SK-N-SH treated with all-trans-retinoic acid at 6 μM for 48 hours (cell line): ENCODE measurements around the gene DNAJA1.
"Not testable (repeated sequence)": the region's sequence is repeated elsewhere in the genome, so short reads cannot be mapped to it uniquely, and the experiment has no call there.

Experiments
- ATAC-seq: fragments of 200-7000 bp; cut with Tn5 transposase; 3 replicates; pipeline ENCODE4 v1.9.1; 2020; ENCODE audit warnings: mild to moderate bottlenecking, moderate library complexity
- BACH2 ChIP-seq: fragments of 250-450 bp; sonication (Bioruptor Pico); IDR thresholded peaks from 2 replicates; pipeline ENCODE4 v1.9.0; 2021; ENCODE audit warnings: mild to moderate bottlenecking, borderline replicate concordance
- CREB5 ChIP-seq: fragments of 250-450 bp; sonication (Bioruptor Pico); IDR thresholded peaks from 2 replicates; pipeline ENCODE4 v1.5.1; 2020; ENCODE audit warnings: low read depth, mild to moderate bottlenecking, moderate library complexity
- CSDC2 ChIP-seq: fragments of 250-450 bp; sonication (Bioruptor Pico); IDR thresholded peaks from 2 replicates; pipeline ENCODE4 v1.5.0; 2020; ENCODE audit warnings: mild to moderate bottlenecking, moderate library complexity
- CSRNP3 ChIP-seq: fragments of 250-450 bp; sonication (Bioruptor Pico); IDR thresholded peaks from 2 replicates; pipeline ENCODE4 v1.5.1; 2021; ENCODE audit warnings: mild to moderate bottlenecking, moderate library complexity
- ISL1 ChIP-seq: fragments of 250-450 bp; sonication (Bioruptor Pico); IDR thresholded peaks from 2 replicates; pipeline ENCODE4 v2.1.2; 2022; ENCODE audit warnings: mild to moderate bottlenecking, moderate library complexity
- OSR1 ChIP-seq: fragments of 250-450 bp; sonication (Bioruptor Pico); IDR thresholded peaks from 2 replicates; pipeline ENCODE4 v1.8.0; 2022; ENCODE audit warnings: moderate library complexity, mild to moderate bottlenecking, inconsistent platforms
- PATZ1 ChIP-seq: fragments of 250-450 bp; sonication (Bioruptor Pico); IDR thresholded peaks from 2 replicates; pipeline ENCODE4 v1.8.0; 2020; ENCODE audit warnings: mild to moderate bottlenecking, moderate library complexity, borderline replicate concordance
- POU6F1 ChIP-seq: fragments of 250-450 bp; sonication (Bioruptor Pico); IDR thresholded peaks from 2 replicates; pipeline ENCODE4 v1.8.0; 2021; ENCODE audit warnings: low read depth, mild to moderate bottlenecking, moderate library complexity, borderline replicate concordance
- PPARA ChIP-seq: fragments of 250-450 bp; sonication (Bioruptor Pico); IDR thresholded peaks from 2 replicates; pipeline ENCODE4 v1.5.0; 2020; ENCODE audit warnings: mild to moderate bottlenecking, borderline replicate concordance
- SNAI2 ChIP-seq: fragments of 250-450 bp; sonication (Bioruptor Pico); IDR thresholded peaks from 2 replicates; pipeline ENCODE4 v1.5.0; 2020; ENCODE audit warnings: mild to moderate bottlenecking, moderate library complexity
- TCF4 ChIP-seq: fragments of 250-450 bp; sonication (Bioruptor Pico); IDR thresholded peaks from 2 replicates; pipeline ENCODE4 v1.8.0; 2021; ENCODE audit warnings: mild to moderate bottlenecking, moderate library complexity, borderline replicate concordance
- TOX ChIP-seq: fragments of 250-450 bp; sonication (Bioruptor Pico); IDR thresholded peaks from 2 replicates; pipeline ENCODE4 v1.8.0; 2021; ENCODE audit warnings: mild to moderate bottlenecking, moderate library complexity, borderline replicate concordance
- ZC3H10 ChIP-seq: fragments of 250-450 bp; sonication (Bioruptor Pico); IDR thresholded peaks from 2 replicates; pipeline ENCODE4 v1.5.1; 2021; ENCODE audit warnings: mild to moderate bottlenecking, moderate library complexity
- ZFP30 ChIP-seq: fragments of 450-650 bp; formaldehyde crosslinking; IDR thresholded peaks from 2 replicates; pipeline ENCODE4 v1.5.0; 2022; ENCODE audit warnings: mild to moderate bottlenecking, moderate library complexity
- ZNF565 ChIP-seq: fragments of 450-650 bp; formaldehyde crosslinking; conservative IDR thresholded peaks from 2 replicates; pipeline ENCODE4 v1.5.0; 2020; ENCODE audit warnings: low read depth, mild to moderate bottlenecking, moderate library complexity
- ZNF8 ChIP-seq: fragments of 450-650 bp; formaldehyde crosslinking; IDR thresholded peaks from 2 replicates; pipeline ENCODE4 v1.5.0; 2020; ENCODE audit warnings: mild to moderate bottlenecking, moderate library complexity

Gene DNAJA1

GRCh38 chr9:33081128-33081851, 56.2 kb downstream of the DNAJA1 start:
- ATAC-seq = peak; percentile 88
- 0 out of 2 replicates have a peak, but pooled peaks have one; percentile 61 for TF ChIP-seq PATZ1 (CRISPR knock-in tag)
- TF ChIP-seq ZNF565 = no peak

- no peak for ATAC-seq
- TF ChIP-seq ISL1 (CRISPR knock-in tag) = no peak
- no peak for TF ChIP-seq SNAI2 (CRISPR knock-in tag)
- no peak for TF ChIP-seq ZC3H10 (CRISPR knock-in tag)
- TF ChIP-seq BACH2 (CRISPR knock-in tag) = no peak
- TF ChIP-seq CSDC2 (CRISPR knock-in tag) = no peak
- TF ChIP-seq CREB5 (CRISPR knock-in tag) = no peak
- TF ChIP-seq OSR1 (CRISPR knock-in tag) = no peak
- TF ChIP-seq TCF4 (CRISPR knock-in tag) = no peak
- no peak for TF ChIP-seq ZFP30
- TF ChIP-seq PATZ1 (CRISPR knock-in tag) = no peak
- no peak for TF ChIP-seq ZNF8 (CRISPR knock-in tag)
- TF ChIP-seq CSRNP3 (CRISPR knock-in tag) = no peak
- TF ChIP-seq TOX (CRISPR knock-in tag) = no peak
- no peak for TF ChIP-seq POU6F1 (CRISPR knock-in tag)
- no peak for TF ChIP-seq PPARA
- TF ChIP-seq ZNF565 = no peak
These were observed 57.1 kb downstream of the DNAJA1 start for GRCh38 chr9:33082128-33082527.

GRCh38 chr9:33082538-33083326, 57.7 kb downstream of the DNAJA1 start:
- no peak for ATAC-seq
- TF ChIP-seq POU6F1 (CRISPR knock-in tag) (no peak), BACH2 (CRISPR knock-in tag) (no peak), TCF4 (CRISPR knock-in tag) (no peak)

GRCh38 chr9:33085672-33086071, 60.6 kb downstream of the DNAJA1 start:
- ATAC-seq = not testable (repeated sequence)
